NCI-H82 treated with DMSO at 0.1 percent for 48 hours (cell line): ENCODE measurements around the gene P3H3.
"Not testable (repeated sequence)": the region's sequence is repeated elsewhere in the genome, so short reads cannot be mapped to it uniquely, and the experiment has no call there.

Source experiments
- DNase-seq: peaks from one replicate; lab custom pipeline; 2025; ENCODE audit not compliant: unreplicated experiment; lab: John Stamatoyannopoulos, UW

Gene P3H3

DNA sequence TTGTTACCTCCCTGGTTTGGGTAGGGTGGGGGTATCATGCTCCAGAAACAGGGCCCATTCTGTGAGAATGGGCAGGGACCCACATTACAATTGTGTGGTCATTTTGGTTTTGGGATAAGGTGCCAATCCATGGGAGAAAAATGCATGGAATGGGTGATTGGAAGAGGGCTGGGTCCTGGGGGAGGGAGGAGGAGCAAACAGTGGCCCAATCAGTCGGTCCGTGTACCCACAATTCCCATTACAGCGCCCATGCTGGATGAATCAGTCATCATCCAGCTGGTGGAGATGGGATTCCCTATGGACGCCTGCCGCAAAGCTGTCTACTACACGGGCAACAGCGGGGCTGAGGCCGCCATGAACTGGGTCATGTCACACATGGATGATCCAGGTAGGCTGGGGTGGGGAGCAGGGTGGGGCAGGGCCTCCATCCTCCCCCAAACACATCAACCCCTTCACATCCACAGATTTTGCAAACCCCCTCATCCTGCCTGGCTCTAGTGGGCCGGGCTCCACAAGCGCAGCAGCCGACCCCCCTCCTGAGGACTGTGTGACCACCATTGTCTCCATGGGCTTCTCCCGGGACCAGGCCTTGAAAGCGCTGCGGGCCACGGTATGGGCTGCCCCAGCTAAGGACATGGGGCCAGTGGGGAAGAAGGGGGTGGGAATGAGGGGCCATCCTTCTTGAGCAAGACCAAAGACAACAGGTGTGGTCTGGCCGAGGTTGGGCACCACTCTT lies 35.5 kb downstream of the P3H3 start:
- no peak for DNase-seq

GRCh38 chr12:6865307-6865706 lies 37.1 kb downstream of the P3H3 start:
- DNase-seq = not testable (repeated sequence)

DNA sequence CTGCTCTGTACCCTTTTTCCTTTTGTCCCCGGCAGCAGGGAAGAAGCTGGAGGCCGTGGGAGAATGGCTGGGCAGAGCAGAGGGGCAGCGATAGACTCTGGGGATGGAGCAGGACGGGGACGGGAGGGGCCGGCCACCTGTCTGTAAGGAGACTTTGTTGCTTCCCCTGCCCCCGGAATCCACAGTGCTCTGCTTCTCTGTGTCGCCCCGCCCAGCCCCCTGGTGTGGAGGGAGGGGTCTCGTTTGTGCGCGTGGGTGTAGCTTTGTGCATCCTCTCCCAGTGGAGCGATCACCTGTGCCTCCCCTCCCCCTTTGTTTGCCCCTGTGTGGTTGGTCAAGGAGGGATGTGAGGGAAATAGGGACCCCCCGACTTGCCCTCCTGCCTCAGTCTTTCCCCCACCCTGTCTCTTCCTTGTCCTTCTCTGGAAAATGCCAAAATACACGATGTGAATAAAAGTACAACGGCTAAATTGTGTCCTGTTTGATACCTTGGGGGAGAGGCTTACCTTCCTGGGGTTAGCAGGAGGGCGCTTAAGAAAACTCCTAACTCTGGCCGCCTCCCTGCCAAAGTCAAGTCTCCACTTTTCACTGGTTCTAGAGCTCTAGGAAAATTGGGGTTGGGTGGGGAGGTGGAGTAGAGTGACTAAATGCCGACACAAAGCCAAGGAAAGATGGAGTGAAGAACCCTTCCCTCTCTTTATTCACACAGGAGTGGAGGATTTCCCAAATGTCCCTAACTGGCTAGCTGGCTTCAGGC lies 38.1 kb downstream of the P3H3 start:
- no peak for DNase-seq

DNA sequence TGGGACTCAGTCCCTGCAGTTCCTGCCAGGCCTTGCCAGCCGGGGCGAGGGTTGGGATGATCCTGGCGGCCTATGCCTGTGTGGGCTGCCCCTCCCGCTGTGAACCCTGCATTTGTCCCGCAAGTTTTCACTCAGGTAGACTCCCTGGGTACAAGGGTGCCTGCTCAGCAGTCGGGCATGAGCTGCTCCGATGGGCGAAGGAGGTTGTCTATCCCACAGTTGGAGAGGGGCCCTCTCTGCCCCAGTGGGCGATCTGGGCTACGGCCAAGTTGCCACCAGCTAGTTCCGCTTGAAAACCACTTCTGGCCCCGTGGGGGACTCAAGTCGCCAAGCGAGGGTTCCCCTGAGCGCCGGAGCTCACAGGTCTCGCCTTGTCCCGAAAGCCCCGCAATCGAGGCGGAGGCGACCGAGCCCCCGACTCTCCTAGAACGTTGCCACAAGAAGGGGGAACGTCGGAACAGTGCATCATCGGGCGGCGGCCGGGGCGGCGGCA lies 38.8 kb downstream of the P3H3 start:
- no peak for DNase-seq

DNA sequence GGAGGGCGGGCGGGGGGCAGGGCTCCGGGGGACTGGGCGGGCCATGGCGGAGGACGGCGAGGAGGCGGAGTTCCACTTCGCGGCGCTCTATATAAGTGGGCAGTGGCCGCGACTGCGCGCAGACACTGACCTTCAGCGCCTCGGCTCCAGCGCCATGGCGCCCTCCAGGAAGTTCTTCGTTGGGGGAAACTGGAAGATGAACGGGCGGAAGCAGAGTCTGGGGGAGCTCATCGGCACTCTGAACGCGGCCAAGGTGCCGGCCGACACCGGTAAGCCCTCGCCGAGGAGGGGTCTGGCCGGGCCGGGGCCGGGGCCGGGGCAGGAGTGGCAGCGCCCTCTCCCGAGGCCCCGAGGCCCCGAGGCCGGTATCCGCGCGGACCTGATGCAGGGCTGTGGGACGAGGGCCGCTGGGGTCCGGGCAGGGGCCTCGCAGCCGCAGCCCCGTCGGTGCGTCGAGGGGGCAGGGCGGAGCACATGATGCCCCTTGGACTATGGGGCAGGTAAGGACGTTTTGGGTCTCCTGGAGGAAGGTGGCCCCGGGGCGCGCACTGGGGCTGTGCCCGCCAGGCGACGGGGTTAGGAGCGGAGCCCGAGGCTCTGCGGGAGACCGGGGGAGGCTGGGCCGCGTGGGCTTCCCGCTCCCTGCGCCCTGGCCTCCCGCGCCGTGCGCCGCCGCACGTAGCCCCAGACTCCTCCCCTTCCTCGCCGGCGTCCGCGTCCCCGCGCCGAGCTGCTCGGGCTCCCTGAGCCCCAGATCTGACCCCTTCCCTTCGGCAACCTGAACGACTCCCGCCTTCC lies 39.4 kb downstream of the P3H3 start, which contains the start of gene TPI1:
Gene TPI1, plus strand, starts transcription at position 119 of the 798 bp plus-strand sequence. Its CDS starts 36 bp downstream, at position 155.
- peak; percentile 77 for DNase-seq

DNA sequence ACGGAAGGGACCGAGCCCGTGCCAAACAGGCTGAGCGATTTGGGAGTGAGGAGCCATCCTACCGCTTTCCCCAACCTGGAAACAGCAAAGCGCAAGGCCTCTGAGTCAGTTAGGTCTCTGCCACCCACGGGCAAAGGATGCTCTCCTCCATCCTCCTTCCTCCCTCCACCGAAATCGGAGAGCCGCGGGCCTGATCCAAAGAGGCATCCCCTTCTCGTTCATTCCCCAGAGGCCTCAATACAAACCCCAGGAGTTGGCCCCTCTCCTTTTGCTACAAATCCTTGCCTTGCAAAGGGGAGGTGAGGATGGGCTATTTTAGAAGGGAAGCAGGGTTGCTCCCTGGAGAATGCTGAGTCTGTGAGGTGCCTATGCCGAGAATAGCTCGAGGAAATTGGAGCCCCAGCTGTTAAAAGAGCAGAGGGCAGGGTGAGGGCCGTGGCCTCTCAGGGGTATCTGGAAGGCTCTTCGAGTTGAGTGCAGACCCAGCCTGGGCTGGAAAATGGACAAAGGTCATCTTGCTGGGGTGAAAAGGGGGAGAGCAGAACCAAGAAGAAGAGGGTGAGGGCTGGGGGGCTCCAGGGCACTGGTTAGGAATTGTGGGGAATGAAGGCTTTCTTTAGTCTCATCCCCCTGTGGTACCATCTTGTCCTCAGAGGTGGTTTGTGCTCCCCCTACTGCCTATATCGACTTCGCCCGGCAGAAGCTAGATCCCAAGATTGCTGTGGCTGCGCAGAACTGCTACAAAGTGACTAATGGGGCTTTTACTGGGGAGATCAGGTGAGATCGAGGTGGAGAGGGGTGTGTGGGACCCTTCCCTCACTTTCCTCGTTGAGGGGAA lies 40.2 kb downstream of the P3H3 start:
- DNase-seq = no peak

- DNase-seq = peak; percentile 66
Observed at GRCh38 chr12:6869049-6870021, 41.1 kb downstream of the P3H3 start.

- not testable (repeated sequence) for DNase-seq
Observed at GRCh38 chr12:6870304-6870703, 42.1 kb downstream of the P3H3 start.

DNA sequence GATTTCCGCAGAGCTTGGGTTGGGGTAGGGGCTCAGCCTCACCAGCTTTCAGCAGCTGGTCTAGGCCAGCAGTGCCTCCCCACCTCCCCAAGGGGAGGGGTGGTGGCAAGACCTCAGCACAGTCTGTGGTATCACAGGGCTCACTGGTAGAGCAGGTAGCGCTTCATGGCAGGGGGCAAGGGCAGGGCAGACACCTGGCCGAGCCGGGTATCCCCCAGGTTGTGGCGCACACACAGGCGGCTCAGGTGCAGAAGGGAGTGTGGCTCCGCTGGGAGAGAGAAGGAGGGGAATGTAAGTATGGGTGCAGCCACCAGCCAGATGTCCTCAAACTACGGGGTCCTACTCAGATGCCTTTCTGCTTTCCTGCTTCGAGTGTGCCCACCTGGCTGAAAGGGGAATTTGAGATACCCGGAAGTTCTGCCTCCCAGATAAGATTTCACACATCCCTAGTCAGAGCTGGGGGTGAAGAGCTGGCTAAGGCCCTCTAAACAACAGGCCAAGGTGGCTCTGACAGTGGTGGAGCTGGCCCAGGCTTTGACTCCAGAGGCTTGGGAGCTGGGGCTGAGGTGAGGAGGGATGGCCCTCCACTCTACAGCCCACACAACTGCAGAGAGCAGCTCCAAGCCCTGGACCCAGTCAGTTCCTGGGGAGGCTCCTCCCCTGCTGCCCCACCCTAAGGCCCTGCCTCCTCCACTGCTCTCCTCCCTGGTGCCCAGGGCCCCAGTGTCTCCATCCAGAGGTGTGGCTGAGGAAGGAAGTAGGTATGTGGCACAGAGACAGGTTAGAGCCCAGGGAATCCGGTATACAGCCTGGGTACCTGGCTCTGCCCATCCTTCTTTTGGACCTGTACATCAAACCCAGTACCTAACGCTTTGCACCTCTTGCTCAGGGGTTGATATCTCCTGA lies 43.1 kb downstream of the P3H3 start:
- no peak for DNase-seq

- DNase-seq = peak; percentile 52
Observed at GRCh38 chr12:6872073-6873048, 44.2 kb downstream of the P3H3 start.

DNA sequence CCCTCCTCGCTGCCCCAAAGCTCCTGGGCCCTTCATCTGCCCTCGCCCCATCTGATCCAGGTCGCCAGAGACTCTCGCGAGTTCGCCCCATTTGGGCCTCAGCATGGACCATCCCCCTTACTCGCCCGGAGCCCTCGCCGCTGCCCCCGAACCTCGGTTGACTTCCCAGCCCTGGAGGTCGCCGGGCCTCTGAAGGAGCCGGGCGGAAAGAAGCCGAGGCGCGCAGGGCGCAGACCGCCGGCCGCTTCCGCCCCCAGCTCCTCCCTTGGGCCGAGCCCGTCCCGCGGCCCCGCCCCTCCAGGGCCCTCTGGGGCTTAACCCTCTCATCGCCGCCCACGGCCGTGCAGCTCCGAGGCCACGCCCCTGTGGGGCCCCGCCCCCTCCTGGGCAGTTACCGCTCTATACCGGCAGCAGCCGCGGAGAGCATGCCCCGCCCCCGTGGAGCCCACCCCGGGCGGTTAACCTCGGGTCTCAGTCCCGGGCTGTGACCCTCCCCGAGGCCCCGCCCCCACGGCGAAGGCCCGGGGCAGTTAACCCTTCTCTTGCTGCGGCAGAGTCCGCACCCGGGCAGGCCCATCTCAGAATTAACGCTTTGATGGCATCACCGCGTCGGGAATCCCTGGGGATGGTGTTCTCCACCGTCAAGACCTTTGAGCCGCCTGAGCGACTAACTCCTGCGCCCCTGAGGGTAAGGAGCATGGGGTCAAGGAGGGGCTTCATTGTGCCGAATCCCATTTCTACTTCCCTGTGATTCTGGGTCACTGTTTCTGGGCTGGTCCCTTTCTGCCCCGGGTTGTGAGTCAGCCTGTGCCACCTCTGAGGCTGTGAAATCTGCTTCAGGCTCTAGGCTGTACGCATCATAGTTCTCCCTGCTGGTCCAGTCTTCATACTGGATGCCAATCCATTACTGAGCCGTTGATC lies 45.1 kb downstream of the P3H3 start, which contains the start of gene SPSB2:
Gene SPSB2, minus strand, starts transcription at position 210 of the 921 bp plus-strand sequence. CDS start 402 bp downstream, outside the sequence.
- DNase-seq = peak; percentile 90

- not testable (repeated sequence) for DNase-seq
Observed at GRCh38 chr12:6874015-6874368, 45.8 kb downstream of the P3H3 start.

- DNase-seq = not testable (repeated sequence)
Observed at GRCh38 chr12:6879824-6880223, 51.6 kb downstream of the P3H3 start.

DNA sequence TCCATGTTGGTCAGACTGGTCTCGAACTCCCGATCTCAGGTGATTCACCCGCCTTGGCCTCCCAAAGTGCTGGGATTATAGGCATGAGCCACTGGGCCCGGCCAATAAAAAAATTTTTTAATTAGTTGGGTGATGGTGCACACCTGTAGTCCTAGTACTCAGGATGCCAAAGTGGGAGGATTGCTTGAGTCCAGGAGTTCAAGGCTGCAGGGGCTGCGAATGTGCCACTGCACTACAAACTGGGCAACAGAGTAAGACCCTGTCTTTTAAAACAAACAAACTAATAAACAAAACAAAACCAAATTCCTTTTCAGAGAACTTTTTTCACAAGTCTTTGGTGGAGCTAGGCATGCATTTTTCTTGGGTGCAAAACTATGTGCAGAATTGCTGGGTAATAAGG lies 55.0 kb downstream of the P3H3 start:
- no peak for DNase-seq

DNA sequence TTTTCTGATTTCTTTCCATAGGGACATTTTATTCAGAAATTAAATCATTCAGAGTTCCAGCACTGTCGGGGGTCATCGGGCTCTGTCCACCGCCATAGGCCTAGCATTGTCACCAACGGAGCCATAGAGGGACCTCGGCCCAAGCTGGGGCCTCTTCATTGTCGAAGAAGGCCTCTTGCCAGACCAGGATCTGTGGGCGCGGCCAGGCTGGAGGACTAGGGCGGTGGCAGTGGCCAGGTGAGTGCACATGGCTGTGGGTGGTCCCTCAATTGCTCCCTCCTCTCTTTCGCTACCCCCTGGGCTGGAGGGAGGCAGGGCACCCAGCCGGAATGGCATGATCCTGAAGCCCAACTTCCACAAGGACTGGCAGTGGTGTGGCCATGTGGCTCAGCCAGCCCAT lies 55.5 kb downstream of the P3H3 start:
- DNase-seq = no peak

- DNase-seq = no peak
Observed at GRCh38 chr12:6884539-6884938, 56.3 kb downstream of the P3H3 start.
